Measurements from ENCODE around the gene RBM15. TPM values are rescaled to one million over a fixed set of nuclear protein-coding genes. Genes with fewer than 3 reads are reported as not detected.

The RBM15 gene
- total RNA-seq, 6 experiments from 2014 or later, result 16.1 to 18.2 (median 17.3) TPM

GRCh38 chr1:110308247-110308646, 30.9 kb upstream of the RBM15 start:
- Mint-ChIP-seq H3K36me3 (ENCODE audit: low read depth) (no peaks in the 10 kb centered on the region), H3K27me3 (ENCODE audit: insufficient read depth) (peaks cover 5% of the 10 kb centered on the region), H3K27ac (peak overlapping the region; percentile 98), H3K4me3 (peak overlapping the region; percentile 51), H3K9me3 (no peaks in the 10 kb centered on the region), H3K4me1 (ENCODE audit: low read depth) (peaks cover 67% of the 10 kb centered on the region)
- no peak for TF ChIP-seq CTCF (IDR thresholded peaks at IDR 0.05)
- DNase-seq, result peak; percentile 70

DNA sequence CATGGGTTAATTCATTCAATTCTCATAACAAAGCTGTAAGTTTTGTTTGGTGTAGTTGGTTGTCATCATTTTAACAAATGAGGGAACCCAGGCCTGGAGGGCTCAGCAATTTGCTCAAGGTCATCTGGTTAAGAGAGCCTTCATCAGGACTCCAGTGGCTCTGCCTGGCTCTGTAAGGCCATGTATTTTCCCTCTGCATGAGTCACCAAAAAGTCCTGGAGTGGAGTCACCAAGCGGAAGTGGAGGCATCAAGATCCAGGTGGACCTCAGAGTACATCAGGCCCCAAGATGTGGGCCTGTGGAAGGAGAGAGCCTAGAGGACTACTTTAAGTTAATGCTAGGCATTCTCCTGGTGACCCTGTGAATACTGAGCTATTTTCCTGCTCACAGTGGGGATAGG, 30.0 kb upstream of the RBM15 start:
- H3K27me3 Mint-ChIP-seq (ENCODE audit: insufficient read depth), result peaks cover 5% of the 10 kb centered on the region; the same call in 1 of the 2 replicates
- peaks cover 69% of the 10 kb centered on the region for H3K4me1 Mint-ChIP-seq (ENCODE audit: low read depth)
- H3K36me3 Mint-ChIP-seq (ENCODE audit: low read depth), result no peaks in the 10 kb centered on the region
- H3K4me3 Mint-ChIP-seq, result peak overlapping the region; percentile 73
- no peak for TF ChIP-seq CTCF (IDR thresholded peaks at IDR 0.05)
- peak; percentile 60 for DNase-seq
- H3K9me3 Mint-ChIP-seq, result no peaks in the 10 kb centered on the region
- H3K27ac Mint-ChIP-seq, result peak overlapping the region; percentile 98

GRCh38 chr1:110309767-110310166, 29.4 kb upstream of the RBM15 start:
- Mint-ChIP-seq H3K36me3 (ENCODE audit: low read depth) (no peaks in the 10 kb centered on the region), H3K27ac (peak overlapping the region; percentile 98), H3K9me3 (no peaks in the 10 kb centered on the region), H3K27me3 (ENCODE audit: insufficient read depth) (peaks cover 2% of the 10 kb centered on the region), H3K4me3 (peak overlapping the region; percentile 73), H3K4me1 (ENCODE audit: low read depth) (peaks cover 69% of the 10 kb centered on the region)
- DNase-seq, result peak; percentile 98
- peak; percentile 54 for TF ChIP-seq CTCF (IDR thresholded peaks at IDR 0.05)

GRCh38 chr1:110310300-110310699, 28.9 kb upstream of the RBM15 start:
- Mint-ChIP-seq H3K4me3 (peak overlapping the region; percentile 49; the same call in 1 of the 2 replicates), H3K27ac (peak overlapping the region; percentile 98), H3K27me3 (ENCODE audit: insufficient read depth) (peaks cover 2% of the 10 kb centered on the region), H3K9me3 (no peaks in the 10 kb centered on the region), H3K4me1 (ENCODE audit: low read depth) (peaks cover 69% of the 10 kb centered on the region), H3K36me3 (ENCODE audit: low read depth) (no peaks in the 10 kb centered on the region)
- no peak for TF ChIP-seq CTCF (IDR thresholded peaks at IDR 0.05)
- no peak for DNase-seq

DNA sequence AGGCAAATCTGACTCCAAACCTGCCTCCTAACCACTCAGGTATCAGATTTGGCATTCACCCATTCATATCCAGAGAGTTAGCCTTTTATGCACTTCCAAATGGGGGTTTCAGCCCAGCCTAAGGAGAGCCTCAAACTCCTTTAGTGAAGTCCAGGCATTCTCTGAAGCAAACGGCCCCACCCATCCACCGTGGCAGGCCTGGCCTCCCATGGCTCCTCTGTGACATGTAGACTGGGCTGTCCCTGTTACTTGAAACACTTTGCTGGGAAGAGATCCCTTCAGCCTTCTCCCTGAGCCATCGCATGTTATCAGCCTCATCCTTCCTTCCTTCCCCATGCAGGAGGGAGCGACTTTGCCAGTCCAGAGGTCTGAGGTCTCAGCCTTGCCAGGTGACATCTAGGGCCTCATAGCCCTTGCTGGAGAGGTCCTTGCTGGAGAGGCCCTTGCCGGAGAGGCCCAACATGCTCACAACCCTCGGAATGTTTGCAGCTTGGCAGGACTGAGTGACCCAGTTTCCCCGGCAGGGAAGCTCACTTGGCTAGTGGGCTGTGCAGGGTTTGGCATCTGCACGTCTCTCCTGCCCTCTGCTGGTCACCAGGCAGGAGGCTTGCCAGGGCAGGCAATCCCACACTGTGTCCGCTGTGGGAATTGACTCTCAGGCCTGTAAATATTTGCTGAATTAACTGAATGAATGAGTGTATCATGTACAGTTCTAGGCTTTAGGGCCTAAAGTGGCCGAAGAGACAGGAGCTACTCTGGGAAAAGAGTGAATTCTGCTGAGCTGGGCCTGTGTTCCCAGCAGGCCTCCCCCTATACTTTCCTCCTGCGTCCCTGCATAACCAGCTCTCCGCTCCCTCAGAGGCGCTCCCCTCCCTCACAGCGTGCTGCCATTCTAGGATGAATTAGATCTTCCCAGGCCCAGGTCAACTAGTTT, 26.7 kb upstream of the RBM15 start:
- H3K36me3 Mint-ChIP-seq (ENCODE audit: low read depth), result no peaks in the 10 kb centered on the region
- no peak overlapping the region for H3K4me3 Mint-ChIP-seq
- no peaks in the 10 kb centered on the region for H3K9me3 Mint-ChIP-seq
- H3K27me3 Mint-ChIP-seq (ENCODE audit: insufficient read depth), result peaks cover 2% of the 10 kb centered on the region
- TF ChIP-seq CTCF (IDR thresholded peaks at IDR 0.05), result peak; percentile 97
- peak; percentile 78 for DNase-seq
- no peak overlapping the region for H3K27ac Mint-ChIP-seq
- peaks cover 58% of the 10 kb centered on the region for H3K4me1 Mint-ChIP-seq (ENCODE audit: low read depth)

Data from HFFc6 (cell line).